ENCODE measurements around the gene GPR158.

Gene GPR158

GRCh38 chr10:25441270-25441669, 266.5 kb downstream of the GPR158 start:
- no peak overlapping the region for H3K4me3 ChIP-seq (ENCODE audit: low read depth in 1 of 5, low read length in 5 of 5)
- H3K27me3 ChIP-seq (ENCODE audit: control insufficient read depth in 5 of 5, insufficient read depth in 4 of 5, low read length in 5 of 5) = no peaks in the 10 kb centered on the region
- no peaks in the 10 kb centered on the region for H3K9me3 ChIP-seq (ENCODE audit: control insufficient read depth in 5 of 5, low read length in 5 of 5)
- no peaks in the 10 kb centered on the region for H3K36me3 ChIP-seq (ENCODE audit: control insufficient read depth in 5 of 5, insufficient read depth in 5 of 5, low read length in 5 of 5)
- H3K9ac ChIP-seq (ENCODE audit: low read length in 5 of 5) = no peak overlapping the region
- no peak overlapping the region for H3K27ac ChIP-seq (ENCODE audit: low read depth, low read length)
- peaks cover 0 to 3% (median 0%) of the 10 kb centered on the region in 5 donors for H3K4me1 ChIP-seq (ENCODE audit: control insufficient read depth in 5 of 5, insufficient read depth in 5 of 5, low read length in 5 of 5)

DNA sequence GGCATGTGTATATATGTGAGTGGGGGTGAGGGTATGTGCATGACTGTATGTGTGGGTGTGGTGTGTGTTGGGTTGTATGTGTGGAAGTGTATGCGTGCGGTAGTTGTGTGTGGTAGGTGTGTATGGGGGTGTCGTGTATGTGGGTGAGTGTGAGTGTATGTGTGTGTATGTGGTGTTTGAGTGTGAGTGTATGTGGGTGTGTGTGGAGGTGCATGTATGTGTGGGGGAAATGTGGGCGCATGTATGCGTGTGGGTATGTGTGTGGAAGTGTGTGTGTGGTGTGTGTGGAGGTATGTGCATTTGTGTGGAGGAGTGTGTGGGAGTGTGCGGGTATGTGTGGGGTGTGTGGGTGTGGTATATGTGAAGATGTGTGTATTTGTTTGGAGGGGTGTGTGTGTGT, 269.5 kb downstream of the GPR158 start:
- H3K9ac ChIP-seq (ENCODE audit: low read length in 5 of 5) = no peak overlapping the region
- H3K4me3 ChIP-seq (ENCODE audit: low read depth in 1 of 5, low read length in 5 of 5) = no peak overlapping the region
- no peaks in the 10 kb centered on the region for H3K27me3 ChIP-seq (ENCODE audit: control insufficient read depth in 5 of 5, insufficient read depth in 4 of 5, low read length in 5 of 5)
- H3K9me3 ChIP-seq (ENCODE audit: control insufficient read depth in 5 of 5, low read length in 5 of 5) = no peaks in the 10 kb centered on the region
- no peaks in the 10 kb centered on the region for H3K36me3 ChIP-seq (ENCODE audit: control insufficient read depth in 5 of 5, insufficient read depth in 5 of 5, low read length in 5 of 5)
- no peak overlapping the region for H3K27ac ChIP-seq (ENCODE audit: low read depth, low read length)
- peaks cover 0 to 3% (median 0%) of the 10 kb centered on the region in 5 donors for H3K4me1 ChIP-seq (ENCODE audit: control insufficient read depth in 5 of 5, insufficient read depth in 5 of 5, low read length in 5 of 5)

DNA sequence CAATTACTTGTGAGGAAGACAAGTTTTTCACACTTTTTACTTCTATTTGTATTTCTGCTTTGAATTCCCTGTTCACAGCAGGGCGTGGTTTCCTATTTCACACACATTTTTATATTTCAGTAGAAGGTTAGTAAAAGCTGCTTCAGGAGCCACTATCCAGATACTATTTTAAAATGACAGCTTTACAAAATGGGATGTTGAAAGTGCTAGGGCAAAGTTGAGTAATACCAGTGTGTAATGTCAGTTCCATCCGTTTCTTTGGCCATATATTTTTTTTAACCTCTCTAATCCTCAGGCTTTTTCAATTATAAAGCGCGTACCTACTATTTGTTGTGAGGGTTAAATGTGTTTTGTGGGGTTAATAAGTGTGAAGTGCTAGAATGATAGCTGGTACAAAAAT, 276.6 kb downstream of the GPR158 start:
- H3K9ac ChIP-seq (ENCODE audit: low read length in 5 of 5) = no peak overlapping the region
- no peaks in the 10 kb centered on the region for H3K4me1 ChIP-seq (ENCODE audit: control insufficient read depth in 5 of 5, insufficient read depth in 5 of 5, low read length in 5 of 5)
- peaks cover 0 to 7% (median 3%) of the 10 kb centered on the region in 5 donors for H3K9me3 ChIP-seq (ENCODE audit: control insufficient read depth in 5 of 5, low read length in 5 of 5)
- no peaks in the 10 kb centered on the region for H3K36me3 ChIP-seq (ENCODE audit: control insufficient read depth in 5 of 5, insufficient read depth in 5 of 5, low read length in 5 of 5)
- H3K27ac ChIP-seq (ENCODE audit: low read depth, low read length) = no peak overlapping the region
- H3K4me3 ChIP-seq (ENCODE audit: low read depth in 1 of 5, low read length in 5 of 5) = no peak overlapping the region
- H3K27me3 ChIP-seq (ENCODE audit: control insufficient read depth in 5 of 5, insufficient read depth in 4 of 5, low read length in 5 of 5) = no peaks in the 10 kb centered on the region

DNA sequence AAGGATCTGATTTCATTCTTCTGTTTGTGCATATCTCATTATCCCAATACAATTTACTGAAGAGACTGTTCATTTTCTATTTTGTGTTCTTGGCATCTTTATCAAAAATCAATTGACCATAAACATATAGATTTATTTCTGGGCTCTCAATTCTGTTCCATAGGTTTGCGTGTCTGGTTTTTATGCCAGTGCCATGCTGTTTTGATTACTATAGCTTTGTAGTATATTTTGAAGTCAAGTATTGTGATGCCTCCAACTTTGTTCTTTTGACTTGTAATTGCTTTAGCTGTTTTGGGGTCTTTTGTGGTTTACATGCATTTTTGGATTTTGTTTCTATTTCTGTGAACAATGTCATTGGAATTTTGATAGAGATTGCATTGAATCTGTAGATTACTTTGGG, 278.8 kb downstream of the GPR158 start:
- Histone ChIP-seq H3K36me3 (ENCODE audit: control insufficient read depth in 5 of 5, insufficient read depth in 5 of 5, low read length in 5 of 5) (no peaks in the 10 kb centered on the region), H3K27ac (ENCODE audit: low read depth, low read length) (no peak overlapping the region), H3K27me3 (ENCODE audit: control insufficient read depth in 5 of 5, insufficient read depth in 4 of 5, low read length in 5 of 5) (no peaks in the 10 kb centered on the region), H3K9ac (ENCODE audit: low read length in 5 of 5) (no peak overlapping the region), H3K4me1 (ENCODE audit: control insufficient read depth in 5 of 5, insufficient read depth in 5 of 5, low read length in 5 of 5) (no peaks in the 10 kb centered on the region), H3K9me3 (ENCODE audit: control insufficient read depth in 5 of 5, low read length in 5 of 5) (peaks cover 0 to 7% (median 3%) of the 10 kb centered on the region in 5 donors), H3K4me3 (ENCODE audit: low read depth in 1 of 5, low read length in 5 of 5) (no peak overlapping the region)

DNA sequence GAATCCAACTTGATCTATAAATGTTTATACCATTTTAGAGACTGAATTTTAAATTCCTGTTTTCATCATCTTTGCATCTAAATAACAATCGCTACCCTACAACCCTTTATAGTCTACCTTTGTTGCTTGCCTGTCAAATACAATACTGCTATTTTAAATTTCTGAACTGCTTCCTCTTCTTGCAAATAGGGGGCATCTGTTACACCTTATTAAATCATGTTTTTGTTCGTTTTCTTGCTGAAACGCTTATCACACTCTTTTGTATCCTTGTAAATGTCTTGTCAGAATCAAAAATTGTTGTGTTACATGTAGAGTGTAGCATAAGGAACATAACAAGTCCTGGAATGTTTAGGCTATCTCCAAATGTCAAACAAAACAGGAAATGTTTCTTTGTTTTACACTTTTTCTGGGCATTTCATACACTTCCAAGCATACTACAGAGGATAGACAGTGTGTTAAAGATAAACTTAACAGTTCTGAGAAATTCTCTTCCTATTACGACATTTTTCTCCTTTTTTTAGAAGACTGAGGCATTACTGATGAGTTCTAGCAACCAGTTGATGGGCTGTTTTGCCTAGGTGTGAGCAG, 281.3 kb downstream of the GPR158 start:
- H3K9ac ChIP-seq (ENCODE audit: low read length in 5 of 5) = no peak overlapping the region
- no peaks in the 10 kb centered on the region for H3K27me3 ChIP-seq (ENCODE audit: control insufficient read depth in 5 of 5, insufficient read depth in 4 of 5, low read length in 5 of 5)
- no peaks in the 10 kb centered on the region for H3K36me3 ChIP-seq (ENCODE audit: control insufficient read depth in 5 of 5, insufficient read depth in 5 of 5, low read length in 5 of 5)
- no peak overlapping the region for H3K4me3 ChIP-seq (ENCODE audit: low read depth in 1 of 5, low read length in 5 of 5)
- peaks cover 0 to 7% (median 3%) of the 10 kb centered on the region in 5 donors for H3K9me3 ChIP-seq (ENCODE audit: control insufficient read depth in 5 of 5, low read length in 5 of 5)
- no peaks in the 10 kb centered on the region for H3K4me1 ChIP-seq (ENCODE audit: control insufficient read depth in 5 of 5, insufficient read depth in 5 of 5, low read length in 5 of 5)
- H3K27ac ChIP-seq (ENCODE audit: low read depth, low read length) = no peak overlapping the region

GRCh38 chr10:25457552-25457951, 282.8 kb downstream of the GPR158 start:
- Histone ChIP-seq H3K9me3 (ENCODE audit: control insufficient read depth in 5 of 5, low read length in 5 of 5) (peaks cover 0 to 7% (median 3%) of the 10 kb centered on the region in 5 donors), H3K4me3 (ENCODE audit: low read depth in 1 of 5, low read length in 5 of 5) (no peak overlapping the region), H3K27me3 (ENCODE audit: control insufficient read depth in 5 of 5, insufficient read depth in 4 of 5, low read length in 5 of 5) (no peaks in the 10 kb centered on the region), H3K4me1 (ENCODE audit: control insufficient read depth in 5 of 5, insufficient read depth in 5 of 5, low read length in 5 of 5) (no peaks in the 10 kb centered on the region), H3K9ac (ENCODE audit: low read length in 5 of 5) (no peak overlapping the region), H3K27ac (ENCODE audit: low read depth, low read length) (no peak overlapping the region), H3K36me3 (ENCODE audit: control insufficient read depth in 5 of 5, insufficient read depth in 5 of 5, low read length in 5 of 5) (no peaks in the 10 kb centered on the region)

DNA sequence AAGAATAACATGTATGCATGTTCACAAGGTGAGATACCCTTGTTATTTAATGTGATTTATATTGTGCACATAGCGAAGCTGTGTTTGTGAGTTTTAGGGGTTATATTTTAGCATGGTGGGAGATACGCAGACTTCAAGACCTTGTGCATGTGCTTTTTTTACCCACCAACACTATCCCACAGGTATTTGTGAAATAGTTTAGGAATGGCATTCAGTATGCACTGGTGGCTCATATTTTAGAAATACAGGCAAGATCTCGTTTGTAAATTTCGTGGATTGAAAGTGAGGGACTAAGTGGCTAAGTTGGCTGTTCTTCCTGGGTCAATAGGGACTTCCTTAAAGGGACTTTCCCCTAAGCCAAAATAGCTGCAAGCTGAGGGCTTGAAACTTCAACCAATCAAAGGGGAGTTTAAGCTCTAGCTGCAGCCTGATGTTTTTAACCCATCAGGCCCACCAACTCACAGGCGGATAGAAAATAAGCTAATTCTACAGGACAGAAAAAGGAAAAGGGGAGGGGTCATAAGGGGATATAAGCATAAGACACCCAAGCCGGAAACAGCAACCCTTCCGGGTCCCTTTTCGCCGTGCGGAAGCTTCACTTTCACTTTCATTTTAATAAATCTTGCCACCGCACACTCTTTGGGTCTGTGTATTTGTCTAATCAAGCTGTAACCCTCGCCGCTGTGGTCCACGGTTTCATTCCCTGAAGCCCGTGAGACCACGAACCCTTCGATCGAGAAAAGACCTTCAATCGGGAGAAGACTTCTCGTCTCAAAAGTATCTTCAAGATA, 291.0 kb downstream of the GPR158 start:
- no peaks in the 10 kb centered on the region for H3K9me3 ChIP-seq (ENCODE audit: control insufficient read depth in 5 of 5, low read length in 5 of 5)
- H3K9ac ChIP-seq (ENCODE audit: low read length in 5 of 5) = no peak overlapping the region
- H3K4me3 ChIP-seq (ENCODE audit: low read depth in 1 of 5, low read length in 5 of 5) = peak overlapping the region in 1 of 5 donors; percentile 22
- no peaks in the 10 kb centered on the region for H3K36me3 ChIP-seq (ENCODE audit: control insufficient read depth in 5 of 5, insufficient read depth in 5 of 5, low read length in 5 of 5)
- H3K4me1 ChIP-seq (ENCODE audit: control insufficient read depth in 5 of 5, insufficient read depth in 5 of 5, low read length in 5 of 5) = no peaks in the 10 kb centered on the region
- no peaks in the 10 kb centered on the region for H3K27me3 ChIP-seq (ENCODE audit: control insufficient read depth in 5 of 5, insufficient read depth in 4 of 5, low read length in 5 of 5)
- H3K27ac ChIP-seq (ENCODE audit: low read depth, low read length) = no peak overlapping the region

DNA sequence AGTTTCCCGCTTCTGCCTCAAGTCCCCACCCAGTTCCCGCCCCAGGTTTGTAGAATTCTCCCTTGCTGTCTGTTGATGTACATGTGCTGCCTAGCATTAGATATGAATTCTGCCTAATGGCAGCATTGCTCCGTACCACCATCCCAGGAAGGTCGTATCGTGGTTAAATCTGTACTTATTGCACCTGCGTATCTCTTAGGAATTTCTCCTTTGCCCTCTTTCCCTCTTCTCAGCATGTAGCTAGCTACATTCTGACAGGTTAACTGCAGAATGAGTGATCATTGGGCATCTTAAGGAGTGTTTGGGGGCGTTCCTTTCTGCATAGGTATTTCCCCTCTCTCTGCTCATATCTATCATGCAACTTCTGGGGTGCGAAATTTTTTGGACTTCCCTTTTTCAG, 293.1 kb downstream of the GPR158 start:
- H3K27ac ChIP-seq (ENCODE audit: low read depth, low read length) = no peak overlapping the region
- no peak overlapping the region for H3K9ac ChIP-seq (ENCODE audit: low read length in 5 of 5)
- no peaks in the 10 kb centered on the region for H3K4me1 ChIP-seq (ENCODE audit: control insufficient read depth in 5 of 5, insufficient read depth in 5 of 5, low read length in 5 of 5)
- no peaks in the 10 kb centered on the region for H3K36me3 ChIP-seq (ENCODE audit: control insufficient read depth in 5 of 5, insufficient read depth in 5 of 5, low read length in 5 of 5)
- no peaks in the 10 kb centered on the region for H3K9me3 ChIP-seq (ENCODE audit: control insufficient read depth in 5 of 5, low read length in 5 of 5)
- H3K27me3 ChIP-seq (ENCODE audit: control insufficient read depth in 5 of 5, insufficient read depth in 4 of 5, low read length in 5 of 5) = no peaks in the 10 kb centered on the region
- no peak overlapping the region for H3K4me3 ChIP-seq (ENCODE audit: low read depth in 1 of 5, low read length in 5 of 5)

DNA sequence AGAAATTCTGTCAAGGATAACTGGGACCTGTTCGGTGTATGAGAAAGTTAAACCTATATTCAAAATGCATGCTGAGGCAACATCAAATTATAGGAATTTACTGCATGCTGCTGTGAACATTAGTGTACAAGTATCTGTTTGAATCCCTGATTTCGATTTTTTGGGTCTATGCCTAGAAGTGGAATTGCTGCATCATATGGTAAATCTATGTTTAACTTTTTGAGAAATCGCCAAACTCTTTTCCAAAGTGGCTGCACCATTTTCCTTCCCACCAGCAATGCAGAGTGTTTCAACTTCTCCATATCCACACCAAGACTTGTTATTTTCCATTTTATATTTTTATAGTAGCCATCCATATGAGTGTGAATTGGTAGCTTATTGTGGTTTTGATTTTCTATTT, 306.7 kb downstream of the GPR158 start:
- Histone ChIP-seq H3K4me1 (ENCODE audit: control insufficient read depth in 5 of 5, insufficient read depth in 5 of 5, low read length in 5 of 5) (no peaks in the 10 kb centered on the region), H3K9ac (ENCODE audit: low read length in 5 of 5) (no peak overlapping the region), H3K27ac (ENCODE audit: low read depth, low read length) (no peak overlapping the region), H3K9me3 (ENCODE audit: control insufficient read depth in 5 of 5, low read length in 5 of 5) (peaks cover 0 to 5% (median 3%) of the 10 kb centered on the region in 5 donors), H3K4me3 (ENCODE audit: low read depth in 1 of 5, low read length in 5 of 5) (no peak overlapping the region), H3K27me3 (ENCODE audit: control insufficient read depth in 5 of 5, insufficient read depth in 4 of 5, low read length in 5 of 5) (no peaks in the 10 kb centered on the region), H3K36me3 (ENCODE audit: control insufficient read depth in 5 of 5, insufficient read depth in 5 of 5, low read length in 5 of 5) (no peaks in the 10 kb centered on the region)

- H3K9me3 ChIP-seq (ENCODE audit: control insufficient read depth in 5 of 5, low read length in 5 of 5) = peaks cover 0 to 5% (median 3%) of the 10 kb centered on the region in 5 donors
- H3K4me3 ChIP-seq (ENCODE audit: low read depth in 1 of 5, low read length in 5 of 5) = no peak overlapping the region
- no peaks in the 10 kb centered on the region for H3K36me3 ChIP-seq (ENCODE audit: control insufficient read depth in 5 of 5, insufficient read depth in 5 of 5, low read length in 5 of 5)
- no peak overlapping the region for H3K9ac ChIP-seq (ENCODE audit: low read length in 5 of 5)
- no peaks in the 10 kb centered on the region for H3K4me1 ChIP-seq (ENCODE audit: control insufficient read depth in 5 of 5, insufficient read depth in 5 of 5, low read length in 5 of 5)
- H3K27me3 ChIP-seq (ENCODE audit: control insufficient read depth in 5 of 5, insufficient read depth in 4 of 5, low read length in 5 of 5) = no peaks in the 10 kb centered on the region
- H3K27ac ChIP-seq (ENCODE audit: low read depth, low read length) = no peak overlapping the region
These were observed 309.2 kb downstream of the GPR158 start for GRCh38 chr10:25483999-25484398.

Measured in subcutaneous abdominal adipose tissue (tissue), 5 donors.